Astrocyte of the hippocampus (primary cell): ENCODE results near the gene TXNL4B.
"Not testable (repeated sequence)": the region's sequence is repeated elsewhere in the genome, so short reads cannot be mapped to it uniquely, and the experiment has no call there.

ENCODE experiments used
- DNase-seq: peaks from one replicate; pipeline ENCODE4 v3.0.0; 2011; ENCODE audit warnings: low read depth, low spot score

TXNL4B gene

GRCh38 chr16:72073560-72074230 is 19.7 kb downstream of the TXNL4B start:
- peak; percentile 53 for DNase-seq

GRCh38 chr16:72072514-72073342 is 20.7 kb downstream of the TXNL4B start:
- DNase-seq, result peak; percentile 11

- no peak for DNase-seq
Observed at GRCh38 chr16:72068930-72069329, 24.5 kb downstream of the TXNL4B start.

- peak; percentile 46 for DNase-seq
Observed at GRCh38 chr16:72066747-72067146, 26.7 kb downstream of the TXNL4B start.

GRCh38 chr16:72064361-72064894 is 29.0 kb downstream of the TXNL4B start:
- DNase-seq, result no peak

GRCh38 chr16:72061564-72061963 is 31.9 kb downstream of the TXNL4B start:
- DNase-seq, result no peak

- no peak for DNase-seq
Observed at GRCh38 chr16:72060405-72060804, 33.0 kb downstream of the TXNL4B start.

- not testable (repeated sequence) for DNase-seq
Observed at GRCh38 chr16:72059060-72059459, 34.4 kb downstream of the TXNL4B start.

- not testable (repeated sequence) for DNase-seq
Observed at GRCh38 chr16:72057313-72057712, 36.1 kb downstream of the TXNL4B start.

- DNase-seq, result no peak
Observed at GRCh38 chr16:72055911-72056310, 37.5 kb downstream of the TXNL4B start.

GRCh38 chr16:72054254-72054847 is 39.1 kb downstream of the TXNL4B start, which contains the start of gene HP:
HP (plus strand) TSS chr16:72054505; CDS start chr16:72054653, 148 bp downstream.
- DNase-seq, result not testable (repeated sequence)

GRCh38 chr16:72051818-72052217 is 41.6 kb downstream of the TXNL4B start:
- no peak for DNase-seq

- peak; percentile 8 for DNase-seq
Observed at GRCh38 chr16:72050769-72051464, 42.5 kb downstream of the TXNL4B start.

GRCh38 chr16:72049110-72049509 is 44.3 kb downstream of the TXNL4B start:
- no peak for DNase-seq

- no peak for DNase-seq
Observed at GRCh38 chr16:72044825-72045359, 48.5 kb downstream of the TXNL4B start.

- no peak for DNase-seq
Observed at GRCh38 chr16:72044296-72044695, 49.1 kb downstream of the TXNL4B start.

- no peak for DNase-seq
Observed at GRCh38 chr16:72043539-72043938, 49.9 kb downstream of the TXNL4B start.

GRCh38 chr16:72043058-72043457 is 50.4 kb downstream of the TXNL4B start:
- DNase-seq, result no peak

- peak; percentile 76 for DNase-seq
Observed at GRCh38 chr16:72042157-72042660, 51.2 kb downstream of the TXNL4B start.

- no peak for DNase-seq
Observed at GRCh38 chr16:72036098-72036497, 57.3 kb downstream of the TXNL4B start.
